ENCODE measurements around the gene MRPL20.

- TF ChIP-seq FOXM1 (IDR thresholded peaks at IDR 0.05; ENCODE audit: borderline replicate concordance), result no peak
- TF ChIP-seq TARDBP (IDR thresholded peaks at IDR 0.05), result no peak
- no peak for TF ChIP-seq NFRKB (IDR thresholded peaks at IDR 0.05)
- TF ChIP-seq FOXA1 (IDR thresholded peaks at IDR 0.05), result no peak
- no peak for TF ChIP-seq ARNT (IDR thresholded peaks at IDR 0.05)
- no peak for TF ChIP-seq CTBP1 (IDR thresholded peaks at IDR 0.05; ENCODE audit: borderline replicate concordance)
- no peak for TF ChIP-seq ZNF384 (IDR thresholded peaks at IDR 0.05)
- no peak for TF ChIP-seq SP1 (IDR thresholded peaks at IDR 0.05)
- no peak for TF ChIP-seq ELF4 (IDR thresholded peaks at IDR 0.05)
- TF ChIP-seq BHLHE40 (IDR thresholded peaks at IDR 0.05; ENCODE audit: borderline replicate concordance), result no peak
Observed at GRCh38 chr1:1371364-1371745, 35.7 kb downstream of the MRPL20 start.
